Endothelial cell of umbilical vein (primary cell): ENCODE results near the gene LCAT. TPM values are rescaled to one million over a fixed set of nuclear protein-coding genes. Genes with fewer than 3 reads are reported as not detected.

Experiments
- BruUV-seq: library from RNA; stranded (reverse); fragments of 400-500 nt; replicated peaks from 2 replicates; lab custom pipeline; 2021; lab: Mats Ljungman, UMichigan
- CTCF ChIA-PET: fragments of 300-600, 350-600 bp; sonication (Branson Sonifier 250); formaldehyde crosslinking; loops from one replicate; lab custom pipeline; 2021; ENCODE audit warnings: antibody characterized with exemption, inconsistent platforms; lab: Charles Lee
- POLR2A ChIA-PET: fragments of 300-600, 350-600 bp; sonication (Branson Sonifier 250); formaldehyde crosslinking; loops from one replicate; lab custom pipeline; 2021; ENCODE audit warnings: antibody characterized with exemption, inconsistent platforms; lab: Charles Lee
- DNase-seq: peaks from one replicate; pipeline ENCODE4 v3.0.0-alpha.2; 2011; ENCODE audit warnings: low read depth, low spot score
- FAIRE-seq: peaks from 2 replicates; lab custom pipeline; 2011; peaks lifted over from hg19 to GRCh38; lab: Jason Lieb, UNC
- H2AFZ ChIP-seq: 2 replicates; pipeline ENCODE4 v1.6.0; 2012; ENCODE audit warnings: low read depth, low read length, control low read depth, inconsistent platforms
- H3K27ac ChIP-seq: 2 replicates; pipeline ENCODE4 v1.5.1; 2011; ENCODE audit warnings: low read depth, mild to moderate bottlenecking, control low read depth, low read length, moderate library complexity; ENCODE audit not compliant: insufficient read depth
- H3K27me3 ChIP-seq, 2 experiments: 2 replicates each; pipeline versions ENCODE4 v1.6.0 to v1.6.1; 2011; ENCODE audit warnings: low read length in 2 of 2, mixed read lengths in 1 of 2; ENCODE audit not compliant: control insufficient read depth in 2 of 2, insufficient read depth in 2 of 2
- H3K36me3 ChIP-seq, 2 experiments: 2 replicates in 1 of 2; 3 replicates in 1 of 2; pipeline ENCODE4 v1.5.1; 2011; ENCODE audit warnings: low read length in 2 of 2, mild to moderate bottlenecking in 1 of 2, moderate library complexity in 1 of 2; ENCODE audit not compliant: control insufficient read depth in 2 of 2, insufficient read depth in 2 of 2; ENCODE audit errors: extremely low read depth in 1 of 2
- H3K4me1 ChIP-seq: 3 replicates; pipeline ENCODE4 v1.5.1; 2011; ENCODE audit warnings: mild to moderate bottlenecking, low read length; ENCODE audit not compliant: control insufficient read depth, insufficient read depth; ENCODE audit errors: extremely low read depth
- H3K4me2 ChIP-seq: 2 replicates; pipeline ENCODE4 v1.6.1; 2011; ENCODE audit warnings: low read length, control low read depth, mixed read lengths; ENCODE audit not compliant: insufficient read depth
- H3K4me3 ChIP-seq, 3 experiments: fragments of 200-600 bp in 1 of 3; sonication (generic), shearing (Covaris generic) in 1 of 3; replicated peaks in 1 of 3; 2 replicates each; pipeline ENCODE4 v1.5.1; 2011 to 2016; ENCODE audit warnings: control low read depth in 3 of 3, low read length in 3 of 3, mild to moderate bottlenecking in 2 of 3, inconsistent platforms in 1 of 3, low read depth in 1 of 3, moderate library complexity in 1 of 3; ENCODE audit not compliant: insufficient read depth in 1 of 3
- H3K79me2 ChIP-seq: 2 replicates; pipeline ENCODE4 v1.6.0; 2012; ENCODE audit warnings: low read length, inconsistent platforms; ENCODE audit not compliant: control insufficient read depth, insufficient read depth
- H3K9ac ChIP-seq: replicated peaks from 2 replicates; pipeline ENCODE3; 2011; ENCODE audit warnings: low read length, control low read depth; ENCODE audit not compliant: insufficient read depth; ENCODE audit errors: extremely low read depth
- H3K9me1 ChIP-seq: replicated peaks from 3 replicates; pipeline ENCODE4 v1.6.0; 2011; ENCODE audit warnings: mild to moderate bottlenecking, low read length; ENCODE audit not compliant: control insufficient read depth, insufficient read depth; ENCODE audit errors: extremely low read depth
- H3K9me3 ChIP-seq: replicated peaks from 2 replicates; pipeline ENCODE4 v1.5.1; 2012; ENCODE audit warnings: low read length, inconsistent platforms; ENCODE audit not compliant: control insufficient read depth, insufficient read depth
- H4K20me1 ChIP-seq: replicated peaks from 2 replicates; pipeline ENCODE3; 2011; ENCODE audit warnings: mild to moderate bottlenecking, low read length; ENCODE audit not compliant: control insufficient read depth, insufficient read depth; ENCODE audit errors: extremely low read depth
- EZH2 ChIP-seq: IDR thresholded peaks from 2 replicates; pipeline ENCODE4 v1.6.1; 2012; ENCODE audit warnings: borderline replicate concordance, low read depth, mild to moderate bottlenecking, moderate library complexity, low read length, inconsistent platforms; ENCODE audit not compliant: severe bottlenecking
- POLR2A ChIP-seq: IDR thresholded peaks from 2 replicates; pipeline ENCODE4 v1.6.1; 2012; ENCODE audit warnings: low read depth, mild to moderate bottlenecking, control low read depth, low read length
- POLR2AphosphoS5 ChIP-seq: IDR thresholded peaks from 2 replicates; pipeline ENCODE4 v1.6.1; 2012; ENCODE audit warnings: low read depth, mild to moderate bottlenecking, control low read depth, low read length, moderate library complexity; ENCODE audit not compliant: insufficient read depth
- dilution Hi-C: fragments of 300-500 bp; cut with MboI; formaldehyde crosslinking; loops from one replicate; pipeline ENCODE4 v1.15.0; 2019; ENCODE audit warnings: low sequenced_read_pairs; ENCODE audit not compliant: extremely low pct_ligation_motif_present
- intact Hi-C: fragments of 100-400 bp; cut with micrococcal nuclease; formaldehyde crosslinking; loops from one replicate; pipeline ENCODE4 v1.10.0; 2022
- polyA plus RNA-seq, 4 experiments: library from polyadenylated mRNA; depleted of rRNA in 3 of 4; stranded (reverse) in 3 of 4; unstranded in 1 of 4; fragments of >200 nt; gene quantifications; 2 replicates each; pipeline versions ENCODE4 v1.2.1 to v1.2.3, GENCODE V29; 2011 to 2012; ENCODE audit warnings: missing spikeins in 1 of 4
- total RNA-seq: library from RNA; stranded (reverse); gene quantifications from 2 replicates; pipeline ENCODE4 v1.2.3, GENCODE V29; 2021
- TF ChIP-seq, protein P1 (sequence below): IDR thresholded peaks from 2 replicates; pipeline ENCODE4 v1.6.1; 2011; ENCODE audit not compliant: insufficient read depth, insufficient read length

The LCAT gene
- total and polyA plus RNA-seq, 2 donors (not counting 3 experiments of a cell fraction or from before 2014, with no cell fraction given): 22.6 to 46.1 TPM

GRCh38 chr16:67963662-67964321 lies 19.9 kb upstream of the LCAT start:
- CTCF ChIA-PET: interaction anchor here (1.4 to 2.7 kb wide), 2 partner anchors 77 to 105 kb away, joined by 5 to 8 read pairs; no protein-coding TSS in a partner anchor
- peaks cover 20% of the 10 kb centered on the region for H3K4me1 ChIP-seq
- H3K27ac ChIP-seq: no peak overlapping the region
- intact Hi-C loops (no loop called here), dilution Hi-C loops (no loop called here)
- H3K27me3 ChIP-seq: no peaks in the 10 kb centered on the region
- no peaks in the 10 kb centered on the region for H4K20me1 ChIP-seq
- DNase-seq (no peak), FAIRE-seq (no peak)
- H3K4me3 ChIP-seq: no peak overlapping the region
- peaks cover 10 to 39% of the 10 kb centered on the region in 2 experiments for H3K36me3 ChIP-seq
- POLR2A ChIA-PET: no interaction called here
- no peak overlapping the region for H3K4me2 ChIP-seq
- H3K9me3 ChIP-seq: no peaks in the 10 kb centered on the region
- H2AFZ ChIP-seq: no peak overlapping the region
- BruUV-seq: no TSS peak
- TF ChIP-seq EZH2 (no peak), POLR2A (peak; percentile 9), POLR2AphosphoS5 (peak; percentile 25)
- peaks cover 52% of the 10 kb centered on the region for H3K79me2 ChIP-seq
- no peak overlapping the region for H3K9ac ChIP-seq
- no peaks in the 10 kb centered on the region for H3K9me1 ChIP-seq

DNA sequence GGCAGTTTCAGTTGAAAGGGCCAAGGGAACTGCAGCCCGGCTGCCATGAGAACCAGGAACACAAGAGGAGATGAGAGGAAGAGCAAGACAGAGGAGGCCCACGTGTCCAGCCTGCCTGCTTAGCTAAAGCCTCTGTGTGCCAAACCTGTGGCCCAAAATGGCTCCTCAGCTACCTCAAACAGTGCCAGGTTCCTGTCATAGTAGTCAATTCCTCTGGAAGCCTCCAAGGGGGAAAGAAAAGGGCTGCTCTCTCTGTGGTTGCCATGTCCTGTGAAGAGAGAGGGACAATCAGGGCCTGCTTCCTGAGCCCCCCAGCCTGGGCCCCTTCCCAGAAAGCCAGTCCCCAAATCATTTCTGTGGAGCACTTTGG lies 19.4 kb upstream of the LCAT start:
- Histone ChIP-seq H2AFZ (no peak overlapping the region), H3K4me3 (no peak overlapping the region), H3K36me3 (peaks cover 11 to 43% of the 10 kb centered on the region in 2 experiments), H3K9ac (no peak overlapping the region), H3K4me1 (peaks cover 19% of the 10 kb centered on the region), H3K9me1 (no peaks in the 10 kb centered on the region), H3K27me3 (no peaks in the 10 kb centered on the region), H3K79me2 (peaks cover 52% of the 10 kb centered on the region), H3K4me2 (no peak overlapping the region), H4K20me1 (no peaks in the 10 kb centered on the region), H3K9me3 (no peaks in the 10 kb centered on the region), H3K27ac (no peak overlapping the region)
- DNase-seq (no peak), FAIRE-seq (no peak)
- no TSS peak for BruUV-seq
- CTCF ChIA-PET: interaction anchor here (2.7 kb wide), 1 partner anchor 78 kb away, joined by 8 read pairs; no protein-coding TSS in a partner anchor
- POLR2A ChIA-PET: no interaction called here
- peak; percentile 16 for TF ChIP-seq POLR2A
- TF ChIP-seq, protein P1, sequence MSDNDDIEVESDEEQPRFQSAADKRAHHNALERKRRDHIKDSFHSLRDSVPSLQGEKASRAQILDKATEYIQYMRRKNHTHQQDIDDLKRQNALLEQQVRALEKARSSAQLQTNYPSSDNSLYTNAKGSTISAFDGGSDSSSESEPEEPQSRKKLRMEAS: no peak
- dilution Hi-C loops: no loop called here
- intact Hi-C loops: no loop called here
